Naive thymus-derived CD8-positive, alpha-beta T cell (primary cell): Measurements from ENCODE around the gene EDN1. TPM values are rescaled to one million over a fixed set of nuclear protein-coding genes. Genes with fewer than 3 reads are reported as not detected.
A peak's percentile ranks its signal among the peaks of the same experiment; 100 is the strongest.
"Not testable (repeated sequence)": the region's sequence is repeated elsewhere in the genome, so short reads cannot be mapped to it uniquely, and the experiment has no call there.

Experiments
- ATAC-seq, 2 donors: fragments of 150-1000 bp; cut with Tn5 transposase in 1 of 2; sonication (Bioruptor Pico), chemical (Tn5 transposase) in 1 of 2; 1 replicate in 1 of 2; 2 replicates in 1 of 2; pipeline ENCODE4 v1.10.0; 2021; ENCODE audit warnings: mild to moderate bottlenecking in 2 of 2, moderate library complexity in 2 of 2
- POLR2A ChIA-PET: fragments of 350-600 bp; sonication (Branson Sonifier 250); formaldehyde crosslinking; loops from one replicate; lab custom pipeline; 2021; ENCODE audit warnings: antibody characterized with exemption; lab: Charles Lee
- DNase-seq, 10 donors: peaks; one replicate each; pipeline versions ENCODE4 v3.0.0 to v3.0.0-alpha.2; 2020 to 2022
- H3K27ac Mint-ChIP-seq, 10 donors: one replicate each; pipeline ENCODE4 v1.8.0; 2020 to 2022; ENCODE audit warnings: mild to moderate bottlenecking in 10 of 10, mixed read lengths in 10 of 10, moderate library complexity in 4 of 10, inconsistent platforms in 1 of 10
- H3K27me3 Mint-ChIP-seq, 5 donors: one replicate each; pipeline ENCODE4 v1.8.0; 2021 to 2022; ENCODE audit warnings: mixed read lengths in 5 of 5
- H3K36me3 Mint-ChIP-seq, 3 donors: one replicate each; pipeline ENCODE4 v1.8.0; 2020 to 2022; ENCODE audit warnings: mixed read lengths in 3 of 3, mild to moderate bottlenecking in 2 of 3, inconsistent platforms in 1 of 3
- H3K4me1 Mint-ChIP-seq, 4 donors: one replicate each; pipeline ENCODE4 v1.8.0; 2021 to 2022; ENCODE audit warnings: mixed read lengths in 4 of 4
- H3K4me3 Mint-ChIP-seq, 10 donors: one replicate each; pipeline ENCODE4 v1.8.0; 2020 to 2022; ENCODE audit warnings: mild to moderate bottlenecking in 10 of 10, mixed read lengths in 10 of 10, moderate library complexity in 6 of 10, inconsistent platforms in 1 of 10
- H3K9me3 Mint-ChIP-seq, 9 donors: one replicate each; pipeline ENCODE4 v1.8.0; 2020 to 2022; ENCODE audit warnings: mixed read lengths in 9 of 9, mild to moderate bottlenecking in 3 of 9, inconsistent platforms in 1 of 9, moderate library complexity in 1 of 9
- polyA plus RNA-seq, 3 donors: library from polyadenylated mRNA; unstranded; fragments of 300-500 nt; fragmentation: Illumina TruSeq; gene quantifications; one replicate each; pipeline ENCODE4 v1.2.3, GENCODE V29; 2021
- total RNA-seq, 8 experiments: library from RNA in 2 of 8; stranded (reverse) in 2 of 8; gene quantifications; one replicate each; pipeline ENCODE4 v1.2.3 and lab custom pipeline; 2021 to 2026

The EDN1 gene
- total and polyA plus RNA-seq, 5 experiments from 2014 or later, result 0.47 to 0.74 TPM; not detected in 3

DNA sequence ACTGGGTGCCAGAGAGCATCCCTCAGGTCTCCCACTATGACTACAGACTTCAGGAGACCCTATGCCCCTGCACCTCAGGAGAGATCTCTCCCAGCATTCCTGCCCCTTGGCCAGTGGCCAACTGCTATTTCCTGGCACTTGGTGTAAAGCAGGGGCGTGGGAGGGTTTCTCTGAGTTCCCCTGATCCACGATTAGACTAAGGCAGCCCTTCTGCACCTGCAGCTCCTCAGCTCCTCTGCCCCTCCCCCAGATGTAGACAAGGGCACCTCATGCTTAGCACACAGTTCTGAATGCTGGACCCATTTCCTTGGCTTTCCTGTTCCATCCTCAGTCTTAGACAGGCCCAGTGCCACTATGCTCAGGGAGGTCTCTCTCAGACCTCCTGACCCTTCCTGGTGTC, 28.6 kb downstream of the EDN1 start:
- H3K4me1 Mint-ChIP-seq, result no peaks in the 10 kb centered on the region
- ATAC-seq (no peak), DNase-seq (no peak)
- H3K27ac Mint-ChIP-seq, result no peak overlapping the region
- POLR2A ChIA-PET, result no interaction called here
- no peak overlapping the region for H3K4me3 Mint-ChIP-seq
- H3K36me3 Mint-ChIP-seq, result peaks cover 0 to 16% (median 0%) of the 10 kb centered on the region in 3 donors
- peaks cover 21 to 26% (median 23%) of the 10 kb centered on the region in 5 donors for H3K27me3 Mint-ChIP-seq
- H3K9me3 Mint-ChIP-seq, result peaks cover 0 to 11% (median 7%) of the 10 kb centered on the region in 9 donors

DNA sequence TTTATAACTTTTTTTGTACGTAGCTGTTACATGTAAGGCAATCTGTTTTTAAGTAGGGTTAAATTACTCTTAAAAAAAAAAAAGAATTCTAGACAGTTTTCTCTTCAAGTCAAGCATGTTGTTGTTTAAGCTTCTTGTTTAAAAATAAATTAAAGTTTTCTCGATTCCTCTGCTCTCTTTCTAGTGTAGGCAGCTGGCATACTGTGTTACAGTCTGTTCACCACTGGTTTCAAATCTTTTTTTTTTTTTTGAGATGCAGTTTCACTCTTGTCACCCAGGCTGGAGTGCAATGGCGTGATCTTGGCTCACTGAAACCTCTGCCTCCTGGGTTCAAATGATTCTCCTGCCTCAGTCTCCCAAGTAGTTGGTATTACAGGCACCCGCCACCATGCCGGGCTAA, 29.9 kb downstream of the EDN1 start:
- POLR2A ChIA-PET, H3K27ac Mint-ChIP-seq, DNase-seq, ATAC-seq, H3K4me3 Mint-ChIP-seq, H3K4me1 Mint-ChIP-seq: not testable (repeated sequence)
- Mint-ChIP-seq H3K9me3 (peaks cover 0 to 11% (median 7%) of the 10 kb centered on the region in 9 donors), H3K36me3 (peaks cover 0 to 16% (median 0%) of the 10 kb centered on the region in 3 donors), H3K27me3 (peaks cover 14 to 24% (median 19%) of the 10 kb centered on the region in 5 donors)

DNA sequence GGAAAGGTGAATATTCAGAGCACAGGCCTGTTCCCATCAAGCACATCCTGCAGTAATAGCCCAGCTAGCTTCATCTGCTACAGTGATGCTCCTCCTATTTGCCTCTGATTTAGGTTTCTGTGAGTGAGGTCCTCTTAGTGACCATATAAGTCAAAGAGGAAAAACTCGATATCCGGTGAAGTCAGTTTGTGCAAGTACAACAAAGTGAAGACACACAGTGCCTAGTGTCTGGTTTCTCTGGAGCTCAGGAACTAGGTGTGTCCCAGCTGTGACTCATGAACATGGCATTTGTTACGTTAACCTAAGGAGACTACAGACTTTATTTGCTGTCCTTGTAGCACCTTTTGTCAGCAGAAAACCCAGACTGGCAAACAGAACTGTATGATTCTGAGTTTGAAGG, 33.9 kb downstream of the EDN1 start:
- H3K27ac Mint-ChIP-seq, result no peak overlapping the region
- peaks cover 0 to 7% (median 0%) of the 10 kb centered on the region in 3 donors for H3K36me3 Mint-ChIP-seq
- DNase-seq (no peak), ATAC-seq (no peak)
- POLR2A ChIA-PET, result no interaction called here
- H3K4me3 Mint-ChIP-seq, result no peak overlapping the region
- H3K4me1 Mint-ChIP-seq, result peaks cover 0 to 4% (median 1%) of the 10 kb centered on the region in 4 donors
- H3K9me3 Mint-ChIP-seq, result peaks cover 0 to 3% (median 1%) of the 10 kb centered on the region in 9 donors
- H3K27me3 Mint-ChIP-seq, result peaks cover 5 to 20% (median 15%) of the 10 kb centered on the region in 5 donors

DNA sequence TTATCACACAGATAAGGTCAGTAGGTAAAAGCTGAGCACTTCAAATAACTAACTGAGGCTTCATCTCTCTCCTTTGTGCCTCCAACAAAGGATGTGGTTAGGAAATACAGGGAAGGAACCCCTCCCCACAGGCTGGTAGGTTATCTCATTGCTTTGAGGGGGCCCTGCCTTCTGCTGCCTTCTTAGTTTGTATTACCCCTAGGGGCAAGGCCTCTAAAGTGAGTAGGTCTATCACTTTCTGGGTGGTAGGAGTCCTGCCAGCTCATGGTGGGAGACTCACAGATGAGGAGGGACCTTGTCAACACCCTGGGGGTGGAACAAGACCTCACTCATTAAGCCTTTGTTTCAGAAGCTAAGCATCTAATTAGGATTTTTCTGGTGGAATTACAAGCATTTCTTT, 34.6 kb downstream of the EDN1 start:
- Mint-ChIP-seq H3K36me3 (peaks cover 0 to under 1% (median 0%) of the 10 kb centered on the region in 3 donors), H3K4me1 (peaks cover 0 to 4% (median 1%) of the 10 kb centered on the region in 4 donors), H3K27me3 (peaks cover 0 to 18% (median 16%) of the 10 kb centered on the region in 5 donors), H3K27ac (no peak overlapping the region), H3K4me3 (no peak overlapping the region), H3K9me3 (peaks cover 0 to 2% (median 0%) of the 10 kb centered on the region in 9 donors)
- POLR2A ChIA-PET, result no interaction called here
- ATAC-seq, result no peak
- DNase-seq, result no peak

DNA sequence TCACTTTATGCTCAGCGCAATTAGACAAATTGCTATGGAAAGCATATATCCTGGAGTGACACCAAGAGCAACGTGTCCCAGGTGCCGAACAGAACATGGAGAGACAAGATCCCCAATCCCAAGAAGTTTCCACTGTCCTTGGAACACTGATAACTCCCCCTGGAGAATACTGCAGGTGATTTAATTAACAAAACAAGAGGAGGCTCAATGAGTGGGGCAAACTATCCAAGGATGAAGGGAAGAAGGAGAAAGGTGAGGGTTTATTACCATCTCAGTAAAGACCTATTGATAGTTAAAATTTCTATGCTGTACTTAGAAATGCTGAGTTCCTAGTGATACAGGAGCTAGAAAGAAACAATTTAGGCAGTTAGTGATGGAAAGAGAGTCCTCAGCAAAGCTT, 35.7 kb downstream of the EDN1 start:
- H3K27me3 Mint-ChIP-seq, result peaks cover 0 to 16% (median 11%) of the 10 kb centered on the region in 5 donors
- H3K4me1 Mint-ChIP-seq, result peaks cover 0 to 4% (median 1%) of the 10 kb centered on the region in 4 donors
- ATAC-seq (no peak), DNase-seq (no peak)
- H3K9me3 Mint-ChIP-seq, result peaks cover 0 to 2% (median 0%) of the 10 kb centered on the region in 9 donors
- POLR2A ChIA-PET, result no interaction called here
- H3K4me3 Mint-ChIP-seq, result no peak overlapping the region
- H3K36me3 Mint-ChIP-seq, result no peaks in the 10 kb centered on the region
- no peak overlapping the region for H3K27ac Mint-ChIP-seq

DNA sequence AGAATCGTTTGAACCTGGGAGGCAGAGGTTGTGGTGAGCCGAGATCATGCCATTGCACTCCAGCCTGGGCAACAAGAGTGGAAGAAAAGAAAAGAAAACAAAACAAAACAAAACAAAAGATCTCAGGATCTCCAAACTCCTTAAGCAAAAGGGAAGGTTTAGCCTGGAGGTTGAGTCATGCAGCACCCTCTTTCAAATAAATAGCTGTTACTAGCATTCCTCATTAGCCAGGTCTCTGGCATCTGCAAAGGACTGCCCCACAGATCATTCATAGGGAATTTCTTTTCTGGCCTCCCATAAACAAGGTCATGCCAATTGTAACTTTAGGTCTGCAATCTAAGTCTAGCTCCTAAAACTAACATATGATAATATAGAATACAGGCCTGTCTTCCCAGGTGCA, 37.2 kb downstream of the EDN1 start:
- Mint-ChIP-seq H3K27ac (no peak overlapping the region), H3K36me3 (no peaks in the 10 kb centered on the region), H3K4me3 (no peak overlapping the region), H3K4me1 (peaks cover 0 to 9% (median 4%) of the 10 kb centered on the region in 4 donors), H3K9me3 (no peaks in the 10 kb centered on the region), H3K27me3 (peaks cover 0 to 10% (median 5%) of the 10 kb centered on the region in 5 donors)
- no peak for DNase-seq
- no peak for ATAC-seq
- POLR2A ChIA-PET, result no interaction called here

DNA sequence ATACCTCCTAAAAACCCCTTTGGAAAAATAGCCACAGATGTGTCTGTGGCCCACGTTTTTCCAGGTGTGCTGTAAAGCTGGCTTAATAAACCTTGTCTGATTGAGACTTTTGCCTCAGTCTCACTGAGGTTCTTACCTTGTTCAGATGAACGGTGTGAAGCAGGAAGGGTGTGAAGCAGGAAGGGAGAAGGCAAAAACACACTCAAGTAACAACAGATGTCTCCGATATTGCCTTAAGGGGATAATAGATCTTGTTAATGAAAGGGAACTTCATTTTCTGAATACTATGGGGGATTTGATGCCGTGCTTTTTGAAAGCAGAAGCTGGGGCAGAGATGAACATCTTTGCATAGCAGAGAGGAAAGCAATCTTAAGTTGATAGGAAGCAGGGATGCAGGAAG, 37.8 kb downstream of the EDN1 start:
- Mint-ChIP-seq H3K9me3 (no peaks in the 10 kb centered on the region), H3K36me3 (no peaks in the 10 kb centered on the region), H3K4me1 (peaks cover 0 to 11% (median 6%) of the 10 kb centered on the region in 4 donors), H3K27ac (no peak overlapping the region), H3K27me3 (peaks cover 0 to 10% (median 5%) of the 10 kb centered on the region in 5 donors), H3K4me3 (no peak overlapping the region)
- no peak for DNase-seq
- POLR2A ChIA-PET, result no interaction called here
- no peak for ATAC-seq

DNA sequence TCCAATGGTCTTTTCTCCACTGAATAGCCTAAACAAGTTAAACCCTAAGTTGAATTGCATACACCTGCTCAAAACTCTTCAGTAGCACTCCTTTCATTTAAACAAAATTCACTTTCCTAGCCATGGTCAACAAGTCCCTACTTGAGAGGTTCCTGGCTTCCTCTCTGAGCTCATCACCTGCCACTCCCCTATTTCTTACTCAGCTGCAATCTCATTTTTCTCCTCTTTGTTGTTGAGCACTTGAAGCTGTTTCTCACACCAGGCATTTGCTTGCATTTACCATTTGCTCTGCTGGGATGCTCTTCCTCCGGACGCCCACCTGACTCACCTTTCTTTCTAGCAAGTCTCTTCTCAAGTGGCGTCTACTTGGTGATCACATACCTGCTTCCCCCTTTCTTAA, 38.5 kb downstream of the EDN1 start:
- Mint-ChIP-seq H3K4me1 (peaks cover 0 to 13% (median 7%) of the 10 kb centered on the region in 4 donors), H3K36me3 (no peaks in the 10 kb centered on the region)

DNA sequence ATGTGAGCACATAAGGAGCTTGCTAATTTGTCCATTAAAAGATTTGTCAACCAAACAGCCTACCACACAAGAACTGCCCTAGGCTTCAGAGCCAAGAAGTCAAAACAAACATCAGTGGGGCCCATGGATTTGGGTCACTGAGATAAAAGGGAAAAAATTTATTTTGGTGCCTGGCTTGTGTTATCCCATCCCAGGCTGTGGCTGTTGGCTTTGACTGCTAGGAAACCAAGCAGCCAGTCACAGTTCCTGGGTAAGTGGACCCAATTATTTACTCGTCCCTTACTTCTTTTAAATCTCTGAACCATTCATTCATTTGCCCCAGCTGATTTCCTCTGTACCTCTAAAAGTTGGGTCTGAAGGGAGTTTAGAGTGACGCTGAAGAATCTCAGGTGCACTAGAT, 41.3 kb downstream of the EDN1 start:
- POLR2A ChIA-PET, result no interaction called here
- Mint-ChIP-seq H3K36me3 (no peaks in the 10 kb centered on the region), H3K4me1 (peaks cover 0 to 17% (median 5%) of the 10 kb centered on the region in 4 donors), H3K4me3 (no peak overlapping the region), H3K27me3 (peaks cover 0 to 8% (median 4%) of the 10 kb centered on the region in 5 donors), H3K9me3 (no peaks in the 10 kb centered on the region), H3K27ac (no peak overlapping the region)
- DNase-seq, result no peak
- no peak for ATAC-seq

More for the DNA sequence above, 38.5 kb downstream of the EDN1 start:
- Mint-ChIP-seq H3K4me3 (no peak overlapping the region), H3K9me3 (no peaks in the 10 kb centered on the region), H3K27ac (no peak overlapping the region), H3K27me3 (peaks cover 0 to 10% (median 5%) of the 10 kb centered on the region in 5 donors)
- no peak for ATAC-seq
- no peak for DNase-seq
- POLR2A ChIA-PET, result no interaction called here

DNA sequence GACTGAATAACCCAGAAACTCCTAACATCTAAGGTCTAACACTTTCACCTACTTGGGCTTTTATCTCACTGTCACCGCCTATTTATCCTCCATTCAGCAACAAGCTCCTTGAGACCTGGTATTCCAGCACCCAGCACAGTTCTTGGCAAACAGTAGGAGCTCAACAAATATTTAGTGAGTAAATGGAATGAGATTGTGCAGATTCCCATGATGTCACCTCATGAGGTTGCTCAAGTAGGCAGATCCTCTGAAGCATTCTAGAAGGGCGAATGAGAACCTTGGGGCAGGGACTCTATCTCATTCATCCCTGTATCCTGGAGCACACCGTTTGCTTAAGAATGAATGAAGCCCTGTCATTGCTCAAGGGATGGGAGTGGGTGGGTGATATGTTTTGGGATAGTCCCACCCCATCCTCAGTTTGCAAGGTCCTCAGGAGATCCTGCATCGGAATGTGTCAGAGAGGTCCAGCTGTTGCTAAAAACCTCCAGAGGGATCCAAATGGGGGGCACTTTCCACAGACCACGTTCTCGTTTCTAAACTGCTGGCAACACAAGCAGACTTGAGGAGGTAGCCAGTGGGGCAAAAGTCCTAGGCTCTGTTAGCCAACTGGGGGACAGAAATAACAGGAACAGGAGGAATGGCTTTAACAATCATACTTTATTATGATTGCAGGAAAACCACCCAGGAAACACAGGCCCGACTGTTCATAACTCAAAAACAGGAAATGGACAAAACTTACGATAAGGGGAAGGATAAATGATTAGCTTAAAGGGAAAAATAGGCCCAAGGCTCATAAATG, 42.0 kb downstream of the EDN1 start:
- POLR2A ChIA-PET, result no interaction called here
- ATAC-seq, result no peak
- Mint-ChIP-seq H3K4me1 (peaks cover 0 to 17% (median 4%) of the 10 kb centered on the region in 4 donors), H3K9me3 (no peaks in the 10 kb centered on the region), H3K27me3 (peaks cover 0 to 7% (median 4%) of the 10 kb centered on the region in 5 donors), H3K4me3 (peak overlapping the region in 2 of 10 donors; percentile 2), H3K27ac (no peak overlapping the region), H3K36me3 (no peaks in the 10 kb centered on the region)
- no peak for DNase-seq

DNA sequence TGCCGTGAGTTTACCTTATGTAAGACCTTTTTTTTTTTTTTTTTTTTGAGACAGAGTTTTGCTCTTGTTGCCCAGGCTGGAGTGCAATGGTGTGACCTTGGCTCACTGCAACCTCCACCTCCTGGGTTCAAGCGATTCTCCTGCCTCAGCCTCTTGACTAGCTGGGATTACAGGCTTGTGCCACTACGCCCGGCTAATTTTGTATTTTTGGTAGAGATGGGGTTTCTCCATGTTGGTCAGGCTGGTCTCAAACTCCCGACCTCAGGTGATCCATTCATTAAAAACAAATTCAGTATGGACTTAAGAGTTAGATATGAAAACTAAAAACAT, 42.6 kb downstream of the EDN1 start:
- POLR2A ChIA-PET, H3K27me3 Mint-ChIP-seq, H3K27ac Mint-ChIP-seq, H3K36me3 Mint-ChIP-seq, H3K9me3 Mint-ChIP-seq, ATAC-seq, DNase-seq, H3K4me3 Mint-ChIP-seq: not testable (repeated sequence)
- peaks cover 0 to 17% (median 4%) of the 10 kb centered on the region in 4 donors for H3K4me1 Mint-ChIP-seq

DNA sequence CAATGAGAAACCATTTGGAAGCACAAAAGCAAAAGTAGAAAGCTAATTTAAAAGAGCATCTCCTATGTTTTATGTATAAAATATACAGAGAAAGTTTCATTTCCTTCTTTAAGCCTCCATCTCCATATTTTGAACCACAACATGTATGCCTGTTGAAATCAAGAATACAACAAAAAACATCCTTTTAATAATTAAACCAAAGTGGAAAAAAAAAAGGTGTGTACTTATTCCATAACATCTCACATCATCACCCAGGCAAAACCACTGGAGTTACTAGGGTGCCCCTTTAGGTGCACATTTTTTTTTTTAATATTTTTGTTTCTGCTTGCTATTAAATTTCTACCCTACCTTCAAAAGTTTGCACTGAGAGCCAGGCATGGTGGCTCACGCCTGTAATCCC, 43.0 kb downstream of the EDN1 start:
- no peaks in the 10 kb centered on the region for H3K36me3 Mint-ChIP-seq
- peaks cover 0 to 17% (median 4%) of the 10 kb centered on the region in 4 donors for H3K4me1 Mint-ChIP-seq
- no peak for DNase-seq
- peaks cover 0 to 7% (median 4%) of the 10 kb centered on the region in 5 donors for H3K27me3 Mint-ChIP-seq
- no peak overlapping the region for H3K4me3 Mint-ChIP-seq
- POLR2A ChIA-PET, result no interaction called here
- H3K27ac Mint-ChIP-seq, result no peak overlapping the region
- H3K9me3 Mint-ChIP-seq, result no peaks in the 10 kb centered on the region
- ATAC-seq, result no peak

DNA sequence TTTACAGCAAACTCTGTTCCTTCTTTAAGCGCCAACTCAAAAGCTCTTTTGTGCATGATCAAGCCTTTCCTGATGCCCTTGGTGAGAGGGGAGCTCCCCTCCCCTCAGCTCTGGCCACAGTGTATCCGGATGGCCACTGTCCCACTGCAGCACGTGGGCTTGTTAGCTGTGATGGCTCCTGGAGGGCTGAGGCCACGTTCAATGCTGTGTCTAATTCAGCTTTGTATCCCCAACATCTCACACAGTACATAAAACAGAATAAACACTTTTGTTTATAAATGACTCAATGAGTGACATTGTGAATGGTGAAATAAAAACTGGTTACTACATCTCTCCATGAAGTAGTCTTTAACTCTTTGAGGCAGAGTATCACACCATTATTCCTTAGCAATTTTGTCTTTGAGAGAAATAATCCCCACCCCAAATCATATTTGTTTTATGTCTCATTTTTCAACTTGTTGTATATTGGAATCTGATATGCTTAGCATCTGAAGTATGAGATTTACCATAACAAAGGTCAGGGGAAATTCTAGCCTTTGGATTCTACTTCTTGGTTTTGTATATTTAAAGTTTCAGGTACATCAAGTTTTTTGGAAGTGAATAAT, 44.5 kb downstream of the EDN1 start:
- no peak overlapping the region for H3K4me3 Mint-ChIP-seq
- ATAC-seq (no peak), DNase-seq (no peak)
- H3K4me1 Mint-ChIP-seq, result peaks cover 0 to 17% (median 4%) of the 10 kb centered on the region in 4 donors
- no peaks in the 10 kb centered on the region for H3K9me3 Mint-ChIP-seq
- no peaks in the 10 kb centered on the region for H3K36me3 Mint-ChIP-seq
- POLR2A ChIA-PET, result no interaction called here
- no peak overlapping the region for H3K27ac Mint-ChIP-seq
- H3K27me3 Mint-ChIP-seq, result peaks cover 1 to 4% (median 2%) of the 10 kb centered on the region in 5 donors
